HFFc6 (cell line): Measurements from ENCODE around the gene GNB1L. TPM values are rescaled to one million over a fixed set of nuclear protein-coding genes. Genes with fewer than 3 reads are reported as not detected.

Source experiments
- DNase-seq: peaks from one replicate; pipeline ENCODE4 v3.0.0-alpha.2; 2018
- H3K27ac Mint-ChIP-seq: 2 replicates; pipeline ENCODE4 v1.8.0; 2020; ENCODE audit warnings: mild to moderate bottlenecking, mixed read lengths
- H3K27me3 Mint-ChIP-seq: 2 replicates; pipeline ENCODE4 v1.8.0; 2021; ENCODE audit warnings: mild to moderate bottlenecking, moderate library complexity, mixed read lengths; ENCODE audit not compliant: insufficient read depth
- H3K36me3 Mint-ChIP-seq: 2 replicates; pipeline ENCODE4 v1.8.0; 2021; ENCODE audit warnings: low read depth, mixed read lengths
- H3K4me1 Mint-ChIP-seq: 2 replicates; pipeline ENCODE4 v1.8.0; 2020; ENCODE audit warnings: low read depth, mixed read lengths
- H3K4me3 Mint-ChIP-seq: 2 replicates; pipeline ENCODE4 v1.8.0; 2020; ENCODE audit warnings: mild to moderate bottlenecking, moderate library complexity, mixed read lengths
- H3K9me3 Mint-ChIP-seq: 2 replicates; pipeline ENCODE4 v1.8.0; 2020; ENCODE audit warnings: mild to moderate bottlenecking, mixed read lengths
- CTCF ChIP-seq: fragments of 200-600 bp; sonication (generic); IDR thresholded peaks from 2 replicates; pipeline ENCODE4 v1.5.0; 2021; ENCODE audit warnings: antibody characterized with exemption, mild to moderate bottlenecking
- total RNA-seq, 6 experiments: library from RNA; stranded (reverse); fragmentation: NEBNext Ultra II Directional; extraction: Animal tissue kit (Norgen Biotek cat#: 25700); gene quantifications; 2 replicates in 1 of 6; 3 replicates in 5 of 6; pipeline ENCODE4 v1.2.3, GENCODE V29; 2021

GNB1L gene
- total RNA-seq, 6 experiments from 2014 or later = 6.6 to 9.6 (median 7.6) TPM

GRCh38 chr22:19757140-19757984, 97.3 kb downstream of the GNB1L start:
- H3K4me1 Mint-ChIP-seq = peaks cover 12% of the 10 kb centered on the region
- no peak for DNase-seq
- H3K27me3 Mint-ChIP-seq = peaks cover 52% of the 10 kb centered on the region
- no peak for TF ChIP-seq CTCF
- no peak overlapping the region for H3K4me3 Mint-ChIP-seq
- no peaks in the 10 kb centered on the region for H3K9me3 Mint-ChIP-seq
- H3K36me3 Mint-ChIP-seq = no peaks in the 10 kb centered on the region; the same call in 1 of the 2 replicates
- H3K27ac Mint-ChIP-seq = no peak overlapping the region

DNA sequence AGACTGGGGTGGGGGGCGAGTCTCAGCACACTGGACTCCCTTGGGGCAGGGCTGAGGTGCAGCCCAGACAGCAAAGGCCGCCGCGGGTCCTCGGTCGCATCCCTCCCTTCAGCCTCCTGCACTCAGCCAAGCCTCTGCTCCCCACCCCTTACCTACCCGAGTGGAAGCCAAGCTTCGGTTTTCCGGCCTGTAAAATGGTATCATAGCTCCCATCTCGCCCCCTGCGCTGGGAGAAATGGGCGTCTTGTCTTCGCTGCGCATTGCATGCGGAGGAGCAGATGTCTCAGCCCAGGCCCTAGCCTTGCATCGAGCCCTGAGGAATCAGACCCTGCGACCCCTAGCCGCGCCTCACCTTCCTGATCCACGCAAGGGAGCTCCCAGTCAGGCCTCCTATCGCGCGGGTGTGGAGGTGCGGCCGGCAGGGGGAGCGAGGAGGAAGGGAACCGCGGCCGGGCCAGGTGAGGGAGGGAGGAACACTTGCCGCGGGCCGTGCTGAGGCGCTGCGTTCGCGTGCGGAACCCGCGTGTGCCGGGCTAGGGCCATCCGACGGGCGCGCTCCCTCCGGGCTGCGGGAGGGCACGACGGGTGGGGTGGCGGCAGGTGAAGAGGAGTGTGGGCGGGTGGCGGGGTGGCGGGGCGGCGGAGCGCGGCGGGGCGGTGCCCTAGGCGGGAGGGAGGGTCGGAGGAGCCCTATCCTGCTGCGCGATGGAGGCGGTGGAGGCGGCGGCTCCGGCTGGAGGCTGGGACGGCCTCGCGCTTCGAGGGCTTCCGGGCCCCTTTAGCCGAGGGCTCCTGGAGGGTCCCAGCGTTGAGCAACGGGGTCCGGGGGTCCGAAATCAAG, 98.2 kb downstream of the GNB1L start:
- Mint-ChIP-seq H3K4me1 (peaks cover 12% of the 10 kb centered on the region), H3K27ac (no peak overlapping the region), H3K9me3 (no peaks in the 10 kb centered on the region), H3K27me3 (peaks cover 50% of the 10 kb centered on the region), H3K4me3 (no peak overlapping the region), H3K36me3 (no peaks in the 10 kb centered on the region; the same call in 1 of the 2 replicates)
- no peak for DNase-seq
- TF ChIP-seq CTCF = peak; percentile 65

DNA sequence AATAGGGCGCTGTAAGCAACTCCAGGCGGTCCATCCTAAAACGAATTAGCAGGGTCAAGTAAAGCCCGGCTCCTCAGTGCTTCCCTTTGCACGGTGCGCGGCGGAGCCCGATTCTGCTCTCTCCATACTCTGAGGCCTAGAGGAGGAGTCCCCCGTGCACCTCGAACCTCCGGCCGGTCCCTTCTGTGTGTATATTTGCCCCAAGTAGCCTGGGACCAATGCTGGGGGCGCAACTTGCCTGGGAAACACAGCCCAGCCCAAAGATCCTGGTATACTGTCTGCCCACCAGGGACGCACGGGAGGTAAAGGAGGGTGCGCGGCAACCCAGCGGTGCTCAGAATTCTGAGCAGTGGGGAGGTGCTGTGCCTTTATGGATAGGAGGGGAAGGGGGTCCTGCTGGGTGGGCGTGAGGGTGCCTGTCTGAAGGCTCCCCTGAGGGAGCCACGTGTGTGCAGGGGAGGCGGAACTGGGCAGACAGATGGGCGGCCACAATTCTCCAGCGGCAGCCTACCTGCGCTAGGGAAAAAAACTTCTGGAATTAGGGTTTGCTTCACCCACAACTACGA, 98.9 kb downstream of the GNB1L start:
- H3K4me1 Mint-ChIP-seq = peaks cover 19% of the 10 kb centered on the region
- TF ChIP-seq CTCF = no peak
- DNase-seq = no peak
- H3K27ac Mint-ChIP-seq = no peak overlapping the region
- H3K27me3 Mint-ChIP-seq = peaks cover 49% of the 10 kb centered on the region
- H3K9me3 Mint-ChIP-seq = no peaks in the 10 kb centered on the region
- H3K36me3 Mint-ChIP-seq = no peaks in the 10 kb centered on the region; the same call in 1 of the 2 replicates
- H3K4me3 Mint-ChIP-seq = no peak overlapping the region

DNA sequence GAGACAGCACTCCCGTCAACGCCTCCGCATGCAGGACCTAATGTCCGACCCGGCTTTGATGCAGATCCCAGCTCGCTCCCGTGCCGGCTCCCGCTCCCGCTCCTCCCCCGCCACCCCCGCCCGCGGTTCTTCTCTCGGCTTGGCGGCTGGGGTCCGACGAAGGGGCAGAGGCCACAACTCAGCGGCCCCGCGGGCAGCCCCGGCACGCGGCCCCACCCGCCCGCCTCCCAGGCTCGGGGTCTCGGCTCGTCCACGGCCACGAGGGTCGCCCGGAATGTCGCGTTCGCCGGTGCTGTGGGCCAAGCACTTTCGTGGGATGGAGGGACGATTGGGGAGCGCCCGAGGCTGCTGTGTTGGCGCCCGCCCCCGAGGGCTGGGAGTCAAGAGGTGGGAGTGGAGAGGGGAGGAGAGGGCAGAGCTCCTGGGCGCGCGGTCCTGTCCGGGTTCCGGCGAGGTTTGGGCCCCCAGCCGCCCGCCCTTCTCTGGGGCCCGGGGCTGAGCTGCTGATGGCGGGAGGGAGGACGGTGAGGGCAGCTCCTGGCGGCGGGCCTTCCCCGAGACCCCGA, 99.4 kb downstream of the GNB1L start:
- Mint-ChIP-seq H3K27ac (no peak overlapping the region), H3K4me1 (peaks cover 17% of the 10 kb centered on the region), H3K36me3 (no peaks in the 10 kb centered on the region; the same call in 1 of the 2 replicates), H3K27me3 (peaks cover 49% of the 10 kb centered on the region), H3K4me3 (no peak overlapping the region), H3K9me3 (no peaks in the 10 kb centered on the region)
- no peak for TF ChIP-seq CTCF
- no peak for DNase-seq

- TF ChIP-seq CTCF = no peak
- Mint-ChIP-seq H3K27ac (no peak overlapping the region), H3K27me3 (peaks cover 44% of the 10 kb centered on the region), H3K4me3 (no peak overlapping the region), H3K4me1 (peaks cover 12% of the 10 kb centered on the region), H3K9me3 (no peaks in the 10 kb centered on the region), H3K36me3 (no peaks in the 10 kb centered on the region)
- DNase-seq = no peak
Measured at GRCh38 chr22:19754701-19755144, 100.0 kb downstream of the GNB1L start.
